Measurements from ENCODE around the gene LIMS1.
A peak's percentile ranks its signal among the peaks of the same experiment; 100 is the strongest.

The LIMS1 gene

DNA sequence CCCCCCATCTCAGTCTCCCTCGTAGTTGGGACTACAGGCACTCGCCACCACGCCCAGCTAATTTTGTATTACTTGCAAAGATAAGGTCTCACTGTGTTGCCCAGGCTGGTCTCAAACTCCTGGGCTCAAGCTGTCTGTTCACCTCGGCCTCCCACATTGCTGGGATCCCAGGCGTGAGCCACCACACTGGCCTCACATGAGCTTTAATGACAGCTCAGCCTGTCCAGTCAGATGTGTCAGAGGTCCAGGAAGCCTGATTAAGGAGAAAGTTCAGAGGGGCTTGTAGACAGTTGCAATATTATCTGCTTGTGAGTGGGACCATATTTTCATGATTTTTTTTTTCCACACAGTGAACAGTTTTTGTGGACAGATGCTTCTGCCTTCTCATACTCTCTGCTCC lies 82.0 kb downstream of the LIMS1 start:
- DNase-seq, result no peak

DNA sequence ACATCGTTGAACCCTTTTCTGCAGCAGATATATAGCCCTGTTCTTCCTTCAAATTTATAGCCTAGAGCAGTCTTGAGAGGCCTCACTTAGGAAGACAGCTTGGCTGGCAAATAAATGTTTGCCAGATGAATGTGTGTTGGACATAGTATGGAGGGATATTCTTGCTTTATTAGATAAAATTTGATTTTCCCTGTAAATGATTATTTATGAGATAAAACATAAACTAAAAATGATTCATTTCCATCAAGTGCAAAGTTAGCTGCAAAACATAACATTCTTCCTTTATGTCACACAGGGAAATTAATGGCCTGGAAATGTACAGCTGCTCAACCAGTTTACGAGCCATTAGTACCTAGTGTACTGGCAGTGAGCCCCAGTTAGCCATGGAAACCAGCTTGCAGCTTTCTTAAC lies 82.5 kb downstream of the LIMS1 start:
- DNase-seq, result no peak

DNA sequence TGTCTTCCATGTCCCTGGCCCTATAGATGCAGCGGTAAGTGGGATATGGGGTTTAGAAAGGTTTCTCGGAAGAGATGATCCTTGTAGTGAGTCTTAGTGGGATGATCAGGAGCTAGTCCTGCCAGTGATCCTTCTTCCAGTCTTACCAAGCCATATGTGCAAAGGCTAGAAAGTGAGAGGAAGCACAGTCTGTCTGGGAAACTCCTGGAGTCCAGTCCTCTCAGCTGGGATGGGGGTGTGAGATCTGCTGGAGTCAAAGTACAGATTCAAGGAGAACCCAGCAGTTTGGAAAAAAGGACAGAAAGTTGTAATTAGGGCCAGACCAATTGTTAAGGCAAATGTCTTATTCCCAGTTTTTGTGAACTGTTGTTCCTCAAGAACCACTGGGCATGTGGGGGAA lies 83.3 kb downstream of the LIMS1 start:
- no peak for DNase-seq

DNA sequence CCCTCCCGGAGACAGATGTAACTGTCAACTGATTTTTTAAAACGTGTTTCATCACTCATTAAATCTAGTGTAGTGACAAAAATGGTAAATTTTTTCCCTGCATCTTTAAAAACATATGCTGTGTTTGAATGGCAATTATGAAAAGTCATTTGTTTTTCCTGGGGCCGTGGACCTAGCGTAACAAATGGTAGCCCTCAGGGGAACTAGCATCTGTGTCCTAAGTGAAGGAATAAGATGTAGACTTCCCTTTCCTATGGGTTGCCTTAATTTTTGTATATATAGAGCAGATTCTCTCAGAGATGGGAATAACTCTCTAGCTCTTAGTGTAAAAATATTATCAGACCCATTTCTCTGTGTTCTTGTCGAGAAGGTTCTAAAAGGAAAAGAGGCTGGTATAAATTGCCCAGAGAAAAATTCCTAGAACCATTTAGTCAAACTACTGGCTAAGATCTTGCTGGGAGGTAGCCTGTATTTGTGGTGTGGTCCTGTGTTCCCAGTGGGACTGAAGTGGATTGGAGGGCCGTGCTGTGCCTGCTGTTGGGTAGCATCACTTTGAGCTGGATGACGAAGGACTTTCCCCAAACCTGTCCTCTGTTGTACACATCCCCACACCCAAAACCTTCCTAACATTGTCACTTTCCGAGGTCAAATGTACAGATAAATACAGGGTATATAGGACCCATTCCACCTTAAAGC lies 85.8 kb downstream of the LIMS1 start:
- no peak for DNase-seq

DNA sequence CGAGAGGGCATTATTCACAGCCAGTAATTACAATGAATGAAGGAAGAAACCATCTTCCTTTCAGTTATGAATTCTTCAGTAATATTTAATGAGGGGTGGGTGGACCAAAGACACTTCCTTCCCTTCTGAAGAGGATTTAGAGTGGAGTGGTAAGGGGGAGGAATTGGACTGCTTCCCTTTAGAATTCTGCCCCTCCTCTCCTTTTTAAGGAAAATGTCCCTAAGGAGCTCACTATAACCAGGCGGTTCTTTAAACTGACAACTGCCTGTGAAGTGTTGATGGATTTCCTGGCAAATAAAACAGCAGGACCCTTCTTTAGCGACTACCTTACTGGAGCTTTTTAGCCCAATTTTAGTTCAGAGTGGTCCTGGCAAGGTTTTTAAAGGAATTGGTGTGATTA lies 86.4 kb downstream of the LIMS1 start:
- DNase-seq, result no peak

DNA sequence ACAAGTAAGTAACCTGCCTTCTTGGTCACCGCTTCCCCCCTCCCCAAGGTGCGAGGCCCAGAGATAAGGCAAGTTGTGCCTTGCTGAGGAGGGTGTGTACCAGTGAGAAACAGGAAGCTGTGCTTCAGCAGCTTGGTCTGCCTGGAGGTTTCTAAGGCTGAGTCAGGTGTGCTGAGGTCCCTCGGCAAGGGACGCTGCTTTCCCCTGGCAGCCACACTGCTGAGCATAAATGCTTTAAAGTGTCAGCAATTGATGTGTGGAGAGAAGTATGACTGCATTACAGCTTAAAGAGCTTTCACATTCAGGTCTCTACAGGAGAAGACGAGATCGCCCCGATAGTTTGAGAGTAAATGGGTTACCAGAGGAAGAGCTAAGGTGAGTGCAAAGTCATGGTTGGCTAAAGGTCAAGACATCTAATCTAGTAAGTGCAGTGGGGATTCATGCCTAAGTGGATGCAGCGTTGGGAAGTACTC lies 86.9 kb downstream of the LIMS1 start:
- DNase-seq, result no peak

DNA sequence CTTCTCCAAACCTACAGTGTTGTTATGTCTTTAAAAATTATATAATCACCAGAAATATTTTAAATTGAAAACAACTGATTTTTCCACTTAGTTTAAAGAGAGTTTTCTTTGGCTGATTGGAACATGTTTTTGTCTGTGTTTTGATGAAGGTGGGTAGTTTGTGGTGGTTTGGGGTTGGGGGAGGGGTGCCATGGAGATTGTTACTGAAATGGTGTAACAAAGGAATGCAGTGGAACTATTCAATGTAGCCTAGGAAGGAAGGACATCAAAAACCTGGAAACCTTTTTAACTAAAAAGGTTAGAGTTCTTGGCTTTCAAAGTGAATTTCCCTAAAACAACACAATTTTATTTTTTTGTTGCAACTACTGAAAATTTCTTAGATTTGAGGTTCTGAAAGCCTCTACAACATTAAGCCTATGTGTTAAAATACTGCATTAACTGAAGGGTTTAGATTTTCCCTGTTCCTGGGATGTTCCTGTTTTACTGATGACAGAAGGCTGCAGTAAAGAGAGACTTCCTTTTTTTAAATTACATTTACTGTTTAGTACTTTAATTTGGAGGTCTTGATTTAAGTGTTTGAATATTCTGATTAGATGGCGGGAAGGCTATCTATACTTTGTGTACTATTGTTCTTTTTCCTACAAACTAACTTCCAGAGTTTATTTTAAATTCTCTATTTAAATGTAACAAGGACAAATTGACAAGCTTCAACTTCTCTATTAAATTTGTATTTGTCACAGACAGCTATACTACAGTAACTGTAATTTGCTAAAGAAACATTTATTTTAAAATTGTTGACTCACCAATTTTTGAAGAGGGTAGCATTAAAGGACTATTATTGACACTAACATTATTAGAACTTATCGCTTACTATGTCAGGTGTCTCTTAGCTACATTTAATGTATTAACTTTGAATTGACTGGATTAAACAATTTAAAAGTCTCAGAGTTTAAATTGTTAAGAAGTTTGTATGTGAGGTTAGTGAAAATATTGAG lies 87.7 kb downstream of the LIMS1 start:
- DNase-seq, result no peak

DNA sequence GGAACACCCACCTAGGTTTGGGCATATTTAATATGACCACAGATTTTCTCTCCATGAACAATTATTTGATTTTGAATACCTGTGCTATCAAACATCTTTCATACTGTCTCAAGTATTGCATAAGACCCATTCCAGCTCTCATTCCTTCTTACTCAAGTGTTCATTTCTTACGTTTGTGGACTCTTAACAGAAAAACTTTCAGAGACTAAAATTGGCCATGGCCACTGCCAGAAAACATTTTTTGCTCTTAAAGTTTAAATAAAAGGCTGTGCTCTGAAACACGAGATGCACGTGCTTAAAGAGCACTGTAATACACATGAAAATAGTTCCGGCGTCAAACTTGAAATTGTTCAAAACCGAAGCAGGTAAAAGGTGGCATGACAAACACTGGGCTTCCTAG lies 89.3 kb downstream of the LIMS1 start:
- no peak for DNase-seq

DNA sequence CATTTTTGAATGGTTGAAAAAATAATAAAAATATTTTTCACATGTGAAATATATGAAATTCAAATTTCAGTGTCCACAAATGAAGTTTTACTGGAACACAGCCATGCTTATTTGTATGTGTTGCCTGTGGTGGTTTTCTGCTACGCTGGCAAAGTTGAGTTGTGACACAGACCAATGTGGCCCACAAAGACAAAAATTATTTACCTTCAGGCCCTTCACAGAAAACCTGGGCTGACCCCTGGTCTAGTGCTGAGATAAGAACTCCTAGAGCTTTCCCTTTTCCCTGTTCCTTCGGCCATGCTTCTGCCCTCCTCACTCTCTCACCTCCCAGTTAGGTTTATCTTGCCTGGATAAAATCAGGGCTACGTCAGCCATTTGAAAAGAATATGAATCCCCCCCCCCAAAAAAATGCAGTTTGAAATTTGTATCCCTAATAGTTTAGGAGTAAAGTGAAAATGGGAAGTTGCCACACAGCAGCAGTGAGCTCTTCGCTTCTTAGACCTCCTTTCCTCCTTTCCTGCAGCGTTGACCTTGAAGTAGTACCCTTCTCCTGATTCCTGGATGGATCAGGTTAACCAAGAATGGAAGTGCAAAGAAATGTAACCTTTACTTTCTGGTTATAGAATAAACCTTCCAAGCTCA lies 91.0 kb downstream of the LIMS1 start:
- DNase-seq, result no peak

DNA sequence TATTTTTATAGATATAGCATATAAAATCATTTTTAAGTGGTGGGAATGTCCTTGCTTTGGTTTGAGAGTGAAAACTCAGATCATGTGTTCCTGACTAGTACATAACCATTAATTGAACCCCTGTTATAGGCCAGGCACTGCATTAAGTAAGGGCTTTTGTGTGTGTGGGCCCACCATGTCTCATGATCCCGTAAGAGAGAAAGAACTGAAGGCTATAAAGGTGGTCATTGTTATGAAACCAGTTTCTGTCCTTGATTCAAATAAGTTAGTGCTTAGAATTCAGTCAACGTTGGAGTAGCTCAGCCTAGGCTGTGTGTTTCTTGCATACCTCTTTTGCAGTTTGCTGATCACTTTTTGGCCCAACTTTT lies 91.5 kb downstream of the LIMS1 start:
- no peak for DNase-seq

DNA sequence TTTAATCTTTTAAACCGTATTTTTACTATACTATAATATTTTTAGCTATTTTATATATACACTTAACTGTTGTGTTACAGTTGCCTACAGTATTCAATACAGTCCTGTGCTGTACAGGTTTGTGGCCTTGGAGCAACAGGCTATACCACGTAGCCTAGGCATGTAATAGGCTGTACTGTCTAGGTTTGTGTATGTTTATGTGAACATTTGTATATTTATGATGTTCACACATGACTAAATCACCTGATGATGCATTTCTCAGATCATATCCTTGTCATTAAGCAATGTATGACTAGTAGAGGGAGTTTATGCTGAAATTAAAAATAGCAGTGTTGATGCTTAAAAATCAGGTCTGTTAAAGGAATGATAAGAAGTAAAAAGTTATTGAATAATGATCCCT lies 92.7 kb downstream of the LIMS1 start:
- DNase-seq, result no peak

DNA sequence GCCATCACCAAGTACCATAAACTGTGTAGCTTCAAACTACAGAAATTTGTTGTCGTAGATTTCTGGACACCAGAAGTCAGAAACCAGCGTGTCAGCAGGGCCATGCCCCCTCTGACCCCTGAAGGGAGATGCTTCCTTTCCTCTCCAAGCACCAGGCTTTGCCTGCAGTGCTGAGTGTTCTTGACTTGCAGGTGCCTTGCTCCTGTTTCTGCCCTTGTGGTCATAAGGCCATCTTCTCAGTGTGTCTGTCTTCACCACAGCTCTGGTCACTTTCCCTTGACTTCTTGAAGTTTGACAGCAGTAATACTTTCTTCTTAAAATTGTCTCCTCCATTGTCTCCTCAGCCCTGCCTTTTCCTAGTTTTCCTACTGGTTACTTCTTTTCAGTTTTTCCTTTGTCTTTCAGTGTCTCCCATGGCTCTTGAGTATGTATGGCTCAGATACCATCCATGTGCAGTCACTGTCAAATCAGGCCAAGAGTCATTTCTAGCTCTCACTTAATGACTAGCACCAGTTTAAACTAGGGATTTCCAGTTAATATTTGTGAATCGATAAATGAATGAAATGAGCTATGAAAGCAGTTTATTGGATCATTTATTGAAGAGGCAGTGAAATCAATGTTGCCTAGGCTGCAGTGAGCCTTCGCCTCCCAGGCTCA lies 93.8 kb downstream of the LIMS1 start:
- no peak for DNase-seq

DNA sequence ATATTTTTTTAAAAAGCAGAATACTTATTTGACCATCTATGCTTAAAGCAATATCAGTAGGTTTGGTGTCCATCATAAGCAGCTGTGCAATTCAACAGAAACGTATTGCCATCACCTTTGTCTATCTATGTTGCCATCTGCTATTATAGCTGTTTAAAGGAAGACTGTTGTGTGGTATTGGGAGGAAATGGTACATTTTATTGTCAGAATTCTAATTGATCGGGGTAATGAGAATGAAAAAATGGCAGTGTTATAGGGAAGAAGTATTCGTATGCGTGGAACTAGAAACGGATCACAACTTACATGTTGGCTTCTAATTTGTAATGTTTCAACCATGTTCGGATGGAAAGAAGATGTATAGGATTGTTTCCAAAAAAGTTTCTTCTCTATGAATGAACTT lies 94.7 kb downstream of the LIMS1 start:
- DNase-seq, result no peak

DNA sequence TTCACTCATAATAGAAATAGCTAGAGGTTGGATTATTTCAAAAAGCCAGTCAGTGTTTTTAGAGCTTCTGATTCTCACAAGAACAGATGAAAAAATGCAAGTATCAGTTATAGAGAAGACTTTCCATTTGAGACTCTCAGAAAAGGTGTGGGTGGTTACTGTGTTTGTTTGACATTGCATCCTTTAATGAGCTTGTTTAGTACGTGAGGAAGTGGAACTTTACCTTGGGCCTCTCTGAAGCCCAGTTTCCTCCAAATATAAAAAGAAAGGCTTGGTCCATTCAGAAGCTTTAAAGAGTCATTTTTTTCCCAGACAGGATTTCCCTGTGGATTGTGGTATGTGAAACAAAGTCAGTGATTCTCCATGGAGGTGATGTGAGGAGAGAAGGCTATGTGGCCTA lies 95.1 kb downstream of the LIMS1 start:
- no peak for DNase-seq

DNA sequence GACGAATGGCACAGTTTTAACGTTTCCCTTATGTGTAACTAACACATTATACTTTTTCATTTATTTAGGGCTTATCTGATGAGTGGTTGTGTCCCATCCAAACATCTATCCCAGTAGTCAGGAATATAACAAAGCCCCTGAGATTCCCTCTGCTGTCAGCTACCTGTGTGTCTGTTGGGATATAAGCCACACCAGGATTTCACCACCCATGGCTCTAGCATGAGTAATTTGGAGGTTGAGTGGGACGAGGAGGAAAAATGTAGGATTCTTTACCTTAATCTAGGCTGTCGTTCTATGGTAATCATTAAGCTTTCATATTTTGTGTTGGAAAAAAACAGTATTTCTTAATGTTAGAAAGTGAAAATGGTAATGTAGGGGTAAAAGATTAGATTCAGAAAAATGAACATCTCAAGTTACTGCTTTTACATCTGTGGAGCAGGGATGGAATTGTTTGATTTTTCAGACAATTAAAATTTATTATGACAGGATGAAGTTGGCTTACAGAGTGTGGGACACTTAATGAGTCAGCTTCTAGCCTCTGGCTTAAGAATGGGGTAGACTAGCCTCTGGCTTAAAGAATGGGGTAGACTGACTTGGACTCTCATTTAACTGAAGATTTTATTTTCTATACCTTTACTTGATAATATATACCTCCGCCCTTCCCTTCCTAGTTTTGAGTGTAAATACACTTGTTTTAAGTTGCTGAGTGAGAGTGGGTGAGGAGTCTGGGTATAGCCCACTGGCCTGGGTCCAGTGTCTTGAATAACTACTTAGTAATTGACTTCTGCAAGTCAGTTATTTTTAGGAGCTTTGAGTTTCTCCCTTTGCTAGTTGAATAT lies 96.5 kb downstream of the LIMS1 start:
- DNase-seq, result no peak

DNA sequence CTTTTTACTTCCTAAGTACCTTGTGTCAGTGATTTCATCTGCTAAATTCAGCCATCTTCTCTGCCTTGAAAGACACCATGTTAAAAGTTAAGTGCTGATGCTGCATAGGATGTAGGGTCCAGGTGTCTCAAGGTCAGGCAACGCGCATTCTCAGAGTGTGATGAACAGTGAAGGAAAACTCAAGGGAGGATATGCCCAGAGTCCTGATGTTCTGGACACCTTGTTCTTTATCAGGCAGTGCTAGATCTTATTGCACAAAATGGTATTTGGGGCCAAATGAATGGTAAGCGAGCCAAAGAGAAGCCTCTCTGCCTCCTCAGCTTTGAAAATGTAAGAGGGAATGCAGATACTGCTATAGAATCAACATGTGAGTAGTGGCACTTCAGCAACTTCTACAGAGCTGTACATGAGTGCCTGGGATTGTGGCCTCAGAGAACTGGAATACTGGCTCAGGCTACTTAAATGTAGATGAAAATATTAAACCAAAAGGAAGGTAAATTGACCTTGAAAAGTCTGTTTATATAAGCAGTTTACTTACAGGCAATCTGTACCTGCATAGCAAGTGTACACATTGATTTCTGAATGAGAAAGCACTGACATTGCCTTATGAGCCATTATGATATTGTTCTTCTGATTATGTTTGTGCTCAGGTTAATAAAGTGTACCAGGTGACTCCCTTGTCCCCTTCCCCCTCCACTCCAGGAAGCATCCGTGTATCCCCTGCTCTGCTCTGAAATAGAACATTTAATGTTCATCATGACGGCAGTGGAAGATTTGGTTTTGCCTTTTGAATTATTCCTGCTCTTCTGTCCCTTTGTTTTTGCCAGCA lies 98.3 kb downstream of the LIMS1 start:
- peak; percentile 92 for DNase-seq

DNA sequence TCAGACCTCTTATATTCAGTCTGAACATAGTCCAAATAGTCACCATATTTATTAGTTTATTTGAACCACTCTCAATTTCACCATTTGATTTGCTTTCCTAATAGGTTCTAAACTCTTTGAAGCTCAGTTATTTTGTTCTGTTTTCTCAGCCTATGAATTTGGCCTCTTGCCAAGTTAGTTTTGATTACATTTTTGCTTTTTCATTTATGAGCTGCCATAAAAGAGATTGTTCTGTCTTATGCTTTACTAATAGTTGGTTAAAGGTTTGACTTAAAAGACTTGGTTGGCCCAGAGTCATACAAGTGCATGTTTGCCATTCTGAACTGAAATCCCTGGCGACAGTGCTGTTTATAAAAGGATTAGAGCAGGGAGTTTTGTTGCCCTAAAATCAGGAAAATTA lies 99.1 kb downstream of the LIMS1 start:
- no peak for DNase-seq

DNA sequence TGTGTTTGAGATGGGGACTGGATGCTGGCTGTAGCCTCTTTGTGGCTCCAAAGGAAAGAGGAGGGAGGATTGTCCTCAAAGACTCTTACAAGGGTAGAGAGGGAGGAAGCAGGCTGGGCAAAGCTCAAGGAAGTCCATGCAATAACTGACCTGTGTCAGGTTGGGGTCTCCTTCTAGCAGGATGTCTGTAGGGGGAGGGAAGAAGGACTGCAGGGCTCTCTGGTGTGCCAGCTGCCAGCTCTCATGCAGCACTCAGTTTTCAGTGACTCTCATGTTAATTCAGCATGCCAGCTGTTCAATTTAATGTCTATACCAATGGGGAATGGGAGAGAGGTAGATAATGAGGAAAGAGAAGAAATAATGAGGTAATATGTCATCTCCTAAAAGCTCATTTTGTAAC lies 99.7 kb downstream of the LIMS1 start:
- peak; percentile 83 for DNase-seq

DNA sequence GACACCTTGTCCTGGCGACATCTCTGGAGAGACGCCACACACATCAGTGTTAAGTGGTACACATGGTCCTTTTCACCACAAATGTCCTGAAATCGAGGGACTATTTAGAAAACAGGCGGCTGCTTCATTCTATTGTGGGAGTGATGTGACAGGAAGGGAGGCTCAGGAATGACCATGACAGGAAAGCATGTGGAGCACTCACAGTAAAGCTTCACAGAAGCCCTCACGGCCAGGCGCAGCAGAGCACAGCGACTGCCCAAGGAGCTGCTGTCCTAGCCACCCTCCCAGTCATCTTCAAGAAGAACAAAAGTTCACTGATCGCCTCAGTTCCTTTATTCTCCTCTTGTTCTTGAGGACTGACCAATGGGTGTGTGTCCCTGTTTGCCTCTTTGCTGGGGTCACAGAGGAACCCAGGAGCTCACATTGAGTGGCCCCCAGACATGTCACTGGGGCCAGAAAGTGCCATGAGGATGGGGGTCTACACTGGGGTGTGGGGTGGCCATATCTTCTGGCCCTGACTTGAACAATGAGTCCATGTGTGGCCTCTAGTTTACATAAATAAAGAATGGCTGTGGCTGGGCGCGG lies 100.4 kb downstream of the LIMS1 start:
- no peak for DNase-seq

DNA sequence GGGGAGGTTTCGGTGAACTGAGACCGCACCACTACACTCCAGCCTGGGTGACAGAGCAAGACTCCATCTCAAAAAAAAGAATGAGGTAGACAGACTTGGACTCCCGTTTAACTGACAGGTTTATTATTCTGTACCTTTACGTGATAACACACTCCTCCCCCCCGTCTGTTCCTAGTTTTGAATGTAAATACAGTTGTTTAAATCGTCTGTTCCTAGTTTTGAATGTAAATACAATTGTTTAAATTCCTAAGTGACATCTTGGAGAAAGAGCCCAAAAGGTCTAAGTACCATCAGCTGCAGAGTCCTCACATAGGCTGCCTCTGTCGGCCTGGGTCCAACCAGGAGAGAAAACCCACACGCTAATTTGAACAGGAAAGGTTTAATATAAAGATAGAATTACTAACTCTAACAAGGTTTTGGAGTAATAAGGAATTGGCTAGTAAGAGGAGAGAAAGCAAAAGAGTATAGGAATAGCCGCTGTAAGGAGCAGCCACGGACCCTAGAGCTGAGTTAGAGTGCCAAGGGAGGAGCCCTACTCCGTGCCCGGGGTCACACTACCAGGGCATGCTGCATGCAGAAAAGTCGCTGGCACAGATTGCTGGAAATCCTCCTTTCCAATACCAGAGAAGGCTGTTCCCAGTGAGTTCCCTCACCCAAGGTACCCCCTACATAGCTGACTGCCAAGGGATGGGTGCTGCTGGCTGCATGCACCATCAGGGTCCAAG lies 101.5 kb downstream of the LIMS1 start:
- no peak for DNase-seq

All from NCI-H1436 treated with DMSO at 0.1 percent for 48 hours (cell line).